ENCODE measurements around the gene ELOVL5. TPM values are rescaled to one million over a fixed set of nuclear protein-coding genes. Genes with fewer than 3 reads are reported as not detected.

The ELOVL5 gene
- total RNA-seq, 3 donors from 2014 or later (not counting 1 experiment from before 2014, with no cell fraction given): 72.1 to 99.5 (median 73.7) TPM

DNA sequence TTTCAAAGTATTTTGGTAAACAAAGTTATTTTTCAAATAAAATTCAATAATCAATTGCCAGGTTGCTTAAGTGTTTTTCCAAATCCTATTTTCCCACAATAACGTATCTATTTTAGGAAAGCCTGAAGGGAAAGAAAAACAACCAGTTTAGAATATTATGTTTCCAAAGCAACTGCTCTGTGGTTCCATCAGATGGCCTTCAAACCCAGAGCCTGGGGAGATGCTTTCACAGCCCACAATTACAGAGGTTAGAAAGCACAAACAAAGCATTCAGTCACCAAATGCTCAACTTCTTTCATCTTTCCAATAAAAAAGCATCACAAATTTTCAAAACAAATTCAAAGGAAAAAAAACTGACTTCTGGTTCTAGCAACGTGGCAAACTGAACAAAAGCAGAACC lies 66.0 kb downstream of the ELOVL5 start:
- 47% methylated on average over 2 of the region's 2 CpGs for WGBS (ENCODE audit: insufficient coverage)
- Histone ChIP-seq H3K27ac (ENCODE audit: low read length) (no peak overlapping the region), H3K36me3 (ENCODE audit: control insufficient read depth, insufficient read depth, low read length) (peaks cover 12% of the 10 kb centered on the region), H3K27me3 (ENCODE audit: control insufficient read depth, insufficient read depth, low read length) (no peaks in the 10 kb centered on the region), H3K4me1 (ENCODE audit: control insufficient read depth, insufficient read depth, low read length) (peaks cover 15% of the 10 kb centered on the region), H3K9me3 (ENCODE audit: control insufficient read depth, insufficient read depth, low read length) (no peaks in the 10 kb centered on the region), H3K4me3 (ENCODE audit: low read length) (no peak overlapping the region)
- intact Hi-C loops (cut with micrococcal nuclease): no loop called here
- Mint-ChIP-seq H3K4me3 (no peak overlapping the region), H3K27ac (no peak overlapping the region), H3K27me3 (ENCODE audit: low read depth in 2 of 2) (no peaks in the 10 kb centered on the region), H3K4me1 (peaks cover 63 to 64% of the 10 kb centered on the region in 2 donors), H3K9me3 (no peaks in the 10 kb centered on the region), H3K36me3 (peaks cover 8% of the 10 kb centered on the region)
- TF ChIP-seq, protein P1, sequence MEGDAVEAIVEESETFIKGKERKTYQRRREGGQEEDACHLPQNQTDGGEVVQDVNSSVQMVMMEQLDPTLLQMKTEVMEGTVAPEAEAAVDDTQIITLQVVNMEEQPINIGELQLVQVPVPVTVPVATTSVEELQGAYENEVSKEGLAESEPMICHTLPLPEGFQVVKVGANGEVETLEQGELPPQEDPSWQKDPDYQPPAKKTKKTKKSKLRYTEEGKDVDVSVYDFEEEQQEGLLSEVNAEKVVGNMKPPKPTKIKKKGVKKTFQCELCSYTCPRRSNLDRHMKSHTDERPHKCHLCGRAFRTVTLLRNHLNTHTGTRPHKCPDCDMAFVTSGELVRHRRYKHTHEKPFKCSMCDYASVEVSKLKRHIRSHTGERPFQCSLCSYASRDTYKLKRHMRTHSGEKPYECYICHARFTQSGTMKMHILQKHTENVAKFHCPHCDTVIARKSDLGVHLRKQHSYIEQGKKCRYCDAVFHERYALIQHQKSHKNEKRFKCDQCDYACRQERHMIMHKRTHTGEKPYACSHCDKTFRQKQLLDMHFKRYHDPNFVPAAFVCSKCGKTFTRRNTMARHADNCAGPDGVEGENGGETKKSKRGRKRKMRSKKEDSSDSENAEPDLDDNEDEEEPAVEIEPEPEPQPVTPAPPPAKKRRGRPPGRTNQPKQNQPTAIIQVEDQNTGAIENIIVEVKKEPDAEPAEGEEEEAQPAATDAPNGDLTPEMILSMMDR (IDR thresholded peaks at IDR 0.05): no peak
- ATAC-seq (no peak), DNase-seq (no peak)

DNA sequence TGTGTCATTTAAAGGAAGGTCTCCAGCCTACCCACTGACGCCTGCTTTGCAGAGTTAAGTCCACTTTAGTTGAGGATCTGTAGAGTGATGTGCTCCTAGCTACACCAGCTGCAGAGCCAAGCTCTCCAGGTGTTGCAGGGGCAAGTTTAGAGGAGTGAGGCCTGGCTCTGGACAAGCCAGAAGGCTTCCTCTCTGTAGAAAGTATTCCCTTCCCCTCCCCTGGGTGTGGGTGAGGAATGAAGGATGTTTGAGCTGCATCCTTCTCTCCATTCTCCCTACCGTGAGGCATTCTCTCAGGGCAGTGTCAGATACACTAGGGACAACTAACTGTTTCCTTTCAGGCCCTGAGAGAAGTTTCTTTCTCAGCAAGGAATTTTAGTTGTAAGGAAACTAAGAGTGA lies 66.5 kb downstream of the ELOVL5 start:
- H3K27ac Mint-ChIP-seq: peak overlapping the region in 1 of 2 donors; percentile 11
- TF ChIP-seq, protein P1 (IDR thresholded peaks at IDR 0.05): no peak
- Histone ChIP-seq H3K36me3 (ENCODE audit: control insufficient read depth, insufficient read depth, low read length) (peaks cover 7% of the 10 kb centered on the region), H3K4me1 (ENCODE audit: control insufficient read depth, insufficient read depth, low read length) (peaks cover 15% of the 10 kb centered on the region), H3K9me3 (ENCODE audit: control insufficient read depth, insufficient read depth, low read length) (no peaks in the 10 kb centered on the region), H3K4me3 (ENCODE audit: low read length) (no peak overlapping the region), H3K27ac (ENCODE audit: low read length) (peak overlapping the region; percentile 33), H3K27me3 (ENCODE audit: control insufficient read depth, insufficient read depth, low read length) (no peaks in the 10 kb centered on the region)
- intact Hi-C loops (cut with micrococcal nuclease): no loop called here
- no peaks in the 10 kb centered on the region for H3K27me3 Mint-ChIP-seq (ENCODE audit: low read depth in 2 of 2)
- ATAC-seq (no peak), DNase-seq (no peak)
- H3K9me3 Mint-ChIP-seq: no peaks in the 10 kb centered on the region
- WGBS (ENCODE audit: insufficient coverage): 91% methylated on average over 1 of the region's 2 CpGs
- peaks cover 8% of the 10 kb centered on the region for H3K36me3 Mint-ChIP-seq
- peaks cover 59 to 64% of the 10 kb centered on the region in 2 donors for H3K4me1 Mint-ChIP-seq
- no peak overlapping the region for H3K4me3 Mint-ChIP-seq

DNA sequence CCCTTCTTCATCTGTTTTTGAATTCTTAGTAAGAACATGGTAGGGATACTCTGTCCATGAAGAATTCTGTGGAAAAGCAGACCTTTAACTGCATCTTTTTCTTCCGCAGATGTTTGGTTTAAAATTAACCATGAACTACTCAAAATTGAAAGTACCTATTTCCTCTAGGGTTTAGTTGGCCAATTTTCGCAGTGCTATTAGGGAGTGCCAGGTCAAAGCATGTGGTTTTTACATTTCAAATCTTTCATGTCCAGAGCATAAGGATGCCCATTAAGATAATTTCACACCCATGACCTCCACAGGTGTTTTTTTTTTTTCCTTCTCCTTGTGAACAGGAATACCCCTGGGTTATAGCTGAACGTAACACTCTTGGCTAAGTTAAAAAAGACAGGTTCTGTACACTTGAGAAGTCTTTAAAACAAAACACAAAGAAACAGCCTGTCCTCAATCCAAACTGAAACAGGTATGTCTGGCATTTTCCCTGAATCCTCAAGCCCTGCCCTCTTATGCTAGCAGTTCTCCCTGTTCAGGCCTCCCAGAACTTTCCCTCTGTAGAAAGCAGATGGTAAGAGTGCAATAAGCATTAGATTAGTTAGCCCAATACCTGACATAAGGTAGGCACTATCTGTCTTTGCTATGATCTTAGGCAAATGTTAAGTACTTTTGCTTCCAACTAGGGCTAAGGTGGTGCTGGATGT lies 67.1 kb downstream of the ELOVL5 start:
- H3K27ac ChIP-seq (ENCODE audit: low read length): peak overlapping the region; percentile 33
- peaks cover 8% of the 10 kb centered on the region for H3K36me3 Mint-ChIP-seq
- H3K27me3 Mint-ChIP-seq (ENCODE audit: low read depth in 2 of 2): no peaks in the 10 kb centered on the region
- no peak overlapping the region for H3K4me3 ChIP-seq (ENCODE audit: low read length)
- DNase-seq (no peak), ATAC-seq (no peak)
- TF ChIP-seq, protein P1 (IDR thresholded peaks at IDR 0.05): no peak
- intact Hi-C loops (cut with micrococcal nuclease): no loop called here
- H3K27me3 ChIP-seq (ENCODE audit: control insufficient read depth, insufficient read depth, low read length): no peaks in the 10 kb centered on the region
- H3K27ac Mint-ChIP-seq: peak overlapping the region; percentile 11 to 30
- H3K9me3 Mint-ChIP-seq: no peaks in the 10 kb centered on the region
- peaks cover 6% of the 10 kb centered on the region for H3K36me3 ChIP-seq (ENCODE audit: control insufficient read depth, insufficient read depth, low read length)
- H3K4me1 ChIP-seq (ENCODE audit: control insufficient read depth, insufficient read depth, low read length): peaks cover 15% of the 10 kb centered on the region
- peak overlapping the region; percentile 37 for H3K4me3 Mint-ChIP-seq
- WGBS (ENCODE audit: insufficient coverage): 23% methylated on average over 2 of the region's 3 CpGs
- H3K4me1 Mint-ChIP-seq: peaks cover 59 to 64% of the 10 kb centered on the region in 2 donors
- H3K9me3 ChIP-seq (ENCODE audit: control insufficient read depth, insufficient read depth, low read length): no peaks in the 10 kb centered on the region

DNA sequence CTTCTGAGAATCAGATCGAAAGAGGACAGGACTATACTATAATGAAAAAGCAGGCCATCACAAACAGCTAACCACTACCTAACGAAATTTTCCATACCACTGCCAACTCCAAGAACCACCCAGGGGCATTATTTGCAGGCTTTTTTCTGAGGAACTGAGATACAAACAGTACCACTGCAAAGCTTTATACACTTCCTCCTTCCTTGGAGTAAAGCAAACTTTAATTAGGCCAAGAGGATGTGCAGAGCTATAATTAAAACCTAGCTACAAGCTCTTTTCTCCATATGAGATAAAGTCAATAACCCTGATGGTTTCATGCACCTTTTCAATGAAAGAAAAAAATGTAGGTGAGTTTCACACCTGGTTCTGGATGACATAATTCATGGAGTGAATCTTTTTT lies 68.5 kb downstream of the ELOVL5 start:
- H3K4me3 Mint-ChIP-seq: no peak overlapping the region
- peaks cover 59 to 62% of the 10 kb centered on the region in 2 donors for H3K4me1 Mint-ChIP-seq
- intact Hi-C loops (cut with micrococcal nuclease): no loop called here
- DNase-seq (no peak), ATAC-seq (no peak)
- H3K27me3 Mint-ChIP-seq (ENCODE audit: low read depth in 2 of 2): no peaks in the 10 kb centered on the region
- TF ChIP-seq, protein P1 (IDR thresholded peaks at IDR 0.05): no peak
- Histone ChIP-seq H3K9me3 (ENCODE audit: control insufficient read depth, insufficient read depth, low read length) (no peaks in the 10 kb centered on the region), H3K36me3 (ENCODE audit: control insufficient read depth, insufficient read depth, low read length) (peaks cover 17% of the 10 kb centered on the region), H3K27ac (ENCODE audit: low read length) (no peak overlapping the region), H3K4me3 (ENCODE audit: low read length) (no peak overlapping the region), H3K4me1 (ENCODE audit: control insufficient read depth, insufficient read depth, low read length) (peaks cover 15% of the 10 kb centered on the region), H3K27me3 (ENCODE audit: control insufficient read depth, insufficient read depth, low read length) (no peaks in the 10 kb centered on the region)
- peaks cover 8% of the 10 kb centered on the region for H3K36me3 Mint-ChIP-seq
- H3K27ac Mint-ChIP-seq: peak overlapping the region in 1 of 2 donors; percentile 38
- 48% methylated on average over 2 of the region's 2 CpGs for WGBS (ENCODE audit: insufficient coverage)
- no peaks in the 10 kb centered on the region for H3K9me3 Mint-ChIP-seq
